SK-N-SH treated with all-trans-retinoic acid at 6 μM for 48 hours (cell line): Measurements from ENCODE around the gene NOS3.

Experiments used
- ATAC-seq: fragments of 200-7000 bp; cut with Tn5 transposase; 3 replicates; pipeline ENCODE4 v1.9.1; 2020; ENCODE audit warnings: mild to moderate bottlenecking, moderate library complexity
- ARNTL ChIP-seq: fragments of 450-650 bp; formaldehyde crosslinking; IDR thresholded peaks from 2 replicates; pipeline ENCODE4 v1.5.0; 2020; ENCODE audit warnings: low read depth, mild to moderate bottlenecking, moderate library complexity, borderline replicate concordance
- BACH2 ChIP-seq: fragments of 250-450 bp; sonication (Bioruptor Pico); IDR thresholded peaks from 2 replicates; pipeline ENCODE4 v1.9.0; 2021; ENCODE audit warnings: mild to moderate bottlenecking, borderline replicate concordance
- CSRNP3 ChIP-seq: fragments of 250-450 bp; sonication (Bioruptor Pico); IDR thresholded peaks from 2 replicates; pipeline ENCODE4 v1.5.1; 2021; ENCODE audit warnings: mild to moderate bottlenecking, moderate library complexity
- ESRRG ChIP-seq: fragments of 250-450 bp; sonication (Bioruptor Pico); IDR thresholded peaks from 2 replicates; pipeline ENCODE4 v1.6.1; 2021; ENCODE audit warnings: mild to moderate bottlenecking
- GLIS3 ChIP-seq: fragments of 250-450 bp; sonication (Bioruptor Pico); IDR thresholded peaks from 2 replicates; pipeline ENCODE4 v1.5.0; 2020; ENCODE audit warnings: mild to moderate bottlenecking, moderate library complexity
- ISL1 ChIP-seq: fragments of 250-450 bp; sonication (Bioruptor Pico); IDR thresholded peaks from 2 replicates; pipeline ENCODE4 v2.1.2; 2022; ENCODE audit warnings: mild to moderate bottlenecking, moderate library complexity
- OSR1 ChIP-seq: fragments of 250-450 bp; sonication (Bioruptor Pico); IDR thresholded peaks from 2 replicates; pipeline ENCODE4 v1.8.0; 2022; ENCODE audit warnings: moderate library complexity, mild to moderate bottlenecking, inconsistent platforms
- PATZ1 ChIP-seq: fragments of 250-450 bp; sonication (Bioruptor Pico); IDR thresholded peaks from 2 replicates; pipeline ENCODE4 v1.8.0; 2020; ENCODE audit warnings: mild to moderate bottlenecking, moderate library complexity, borderline replicate concordance
- POU6F1 ChIP-seq: fragments of 250-450 bp; sonication (Bioruptor Pico); IDR thresholded peaks from 2 replicates; pipeline ENCODE4 v1.8.0; 2021; ENCODE audit warnings: low read depth, mild to moderate bottlenecking, moderate library complexity, borderline replicate concordance
- PPARA ChIP-seq: fragments of 250-450 bp; sonication (Bioruptor Pico); IDR thresholded peaks from 2 replicates; pipeline ENCODE4 v1.5.0; 2020; ENCODE audit warnings: mild to moderate bottlenecking, borderline replicate concordance
- RARB ChIP-seq: fragments of 250-450 bp; sonication (Bioruptor Pico); IDR thresholded peaks from 2 replicates; pipeline ENCODE4 v1.8.0; 2021; ENCODE audit warnings: mild to moderate bottlenecking, moderate library complexity
- SNAI2 ChIP-seq: fragments of 250-450 bp; sonication (Bioruptor Pico); IDR thresholded peaks from 2 replicates; pipeline ENCODE4 v1.5.0; 2020; ENCODE audit warnings: mild to moderate bottlenecking, moderate library complexity
- TOX ChIP-seq: fragments of 250-450 bp; sonication (Bioruptor Pico); IDR thresholded peaks from 2 replicates; pipeline ENCODE4 v1.8.0; 2021; ENCODE audit warnings: mild to moderate bottlenecking, moderate library complexity, borderline replicate concordance
- TSHZ2 ChIP-seq: fragments of 250-450 bp; sonication (Bioruptor Pico); IDR thresholded peaks from 2 replicates; pipeline ENCODE4 v1.5.0; 2020; ENCODE audit warnings: mild to moderate bottlenecking, moderate library complexity
- ZC3H10 ChIP-seq: fragments of 250-450 bp; sonication (Bioruptor Pico); IDR thresholded peaks from 2 replicates; pipeline ENCODE4 v1.5.1; 2021; ENCODE audit warnings: mild to moderate bottlenecking, moderate library complexity
- ZFP3 ChIP-seq: fragments of 250-450 bp; sonication (Bioruptor Pico); IDR thresholded peaks from 2 replicates; pipeline ENCODE4 v1.5.0; 2020; ENCODE audit warnings: mild to moderate bottlenecking, moderate library complexity
- ZFP30 ChIP-seq: fragments of 450-650 bp; formaldehyde crosslinking; IDR thresholded peaks from 2 replicates; pipeline ENCODE4 v1.5.0; 2022; ENCODE audit warnings: mild to moderate bottlenecking, moderate library complexity
- ZNF565 ChIP-seq: fragments of 450-650 bp; formaldehyde crosslinking; conservative IDR thresholded peaks from 2 replicates; pipeline ENCODE4 v1.5.0; 2020; ENCODE audit warnings: low read depth, mild to moderate bottlenecking, moderate library complexity
- ZNF70 ChIP-seq: fragments of 450-650 bp; formaldehyde crosslinking; IDR thresholded peaks from 2 replicates; pipeline ENCODE4 v1.5.0; 2020; ENCODE audit warnings: mild to moderate bottlenecking, moderate library complexity
- ZNF8 ChIP-seq: fragments of 450-650 bp; formaldehyde crosslinking; IDR thresholded peaks from 2 replicates; pipeline ENCODE4 v1.5.0; 2020; ENCODE audit warnings: mild to moderate bottlenecking, moderate library complexity

The NOS3 gene

GRCh38 chr7:151056283-151056665, 65.5 kb downstream of the NOS3 start (continued):
- TF ChIP-seq POU6F1 (no peak), ZFP30 (CRISPR knock-in tag) (no peak), PPARA (CRISPR knock-in tag) (no peak), ARNTL (CRISPR knock-in tag) (no peak), GLIS3 (no peak), TSHZ2 (no peak), OSR1 (no peak), ZFP3 (CRISPR knock-in tag) (no peak)

- TF ChIP-seq TOX (CRISPR knock-in tag) (no peak), ZC3H10 (CRISPR knock-in tag) (no peak), POU6F1 (no peak), PPARA (CRISPR knock-in tag) (no peak), ARNTL (CRISPR knock-in tag) (no peak), CSRNP3 (no peak)
- no peak for ATAC-seq
Observed at GRCh38 chr7:151056666-151057505, 66.1 kb downstream of the NOS3 start.

GRCh38 chr7:151057506-151057988, 66.7 kb downstream of the NOS3 start, which contains the start of gene CDK5:
CDK5 (minus strand) TSS chr7:151057897; CDS start chr7:151057848, 49 bp downstream.
- TF ChIP-seq RARB, result no peak
- TF ChIP-seq ZNF8, result no peak
- TF ChIP-seq BACH2 (CRISPR knock-in tag), result no peak
- TF ChIP-seq PATZ1 (CRISPR knock-in tag), result no peak
- TF ChIP-seq TOX (CRISPR knock-in tag), result no peak
- no peak for TF ChIP-seq ZNF70
- no peak for TF ChIP-seq ARNTL (CRISPR knock-in tag)
- no peak for TF ChIP-seq ZFP30 (CRISPR knock-in tag)
- no peak for TF ChIP-seq OSR1
- no peak for TF ChIP-seq ISL1 (CRISPR knock-in tag)
- TF ChIP-seq CSRNP3, result no peak
- no peak for TF ChIP-seq ZC3H10 (CRISPR knock-in tag)
- no peak for TF ChIP-seq SNAI2
- TF ChIP-seq GLIS3, result no peak
- TF ChIP-seq ZNF565, result no peak
- no peak for TF ChIP-seq ESRRG (CRISPR knock-in tag)
- ATAC-seq, result peak; percentile 34
